NT2/D1 (cell line): Measurements from ENCODE around the gene ANKRD13D.

Source experiments
- DNase-seq: peaks from one replicate; pipeline ENCODE4 v3.0.0-alpha.2; 2011; ENCODE audit warnings: low read depth, low spot score
- H3K27me3 ChIP-seq: 2 replicates; pipeline ENCODE4 v1.6.0; 2011; ENCODE audit warnings: mild to moderate bottlenecking; ENCODE audit not compliant: insufficient read length, insufficient read depth
- H3K36me3 ChIP-seq: 2 replicates; pipeline ENCODE4 v1.6.1; 2011; ENCODE audit warnings: mild to moderate bottlenecking, low read length, mixed read lengths; ENCODE audit not compliant: insufficient read depth, insufficient read length
- H3K4me1 ChIP-seq: 2 replicates; pipeline ENCODE4 v1.5.1; 2011; ENCODE audit not compliant: insufficient read depth, insufficient read length
- H3K4me3 ChIP-seq: 2 replicates; pipeline ENCODE4 v1.5.1; 2011; ENCODE audit warnings: low read depth; ENCODE audit not compliant: insufficient read length
- H3K9ac ChIP-seq: 2 replicates; pipeline ENCODE4 v1.6.0; 2011; ENCODE audit warnings: low read depth; ENCODE audit not compliant: insufficient read length
- H3K9me3 ChIP-seq: 2 replicates; pipeline ENCODE4 v1.5.1; 2011; ENCODE audit warnings: mild to moderate bottlenecking, low read length; ENCODE audit not compliant: insufficient read depth
- SUZ12 ChIP-seq: IDR thresholded peaks from 2 replicates; pipeline ENCODE4 v1.6.1; 2011; ENCODE audit not compliant: insufficient read length, insufficient read depth; ENCODE audit errors: extremely low read depth
- YY1 ChIP-seq: IDR thresholded peaks from 2 replicates; pipeline ENCODE4 v1.6.1; 2011; ENCODE audit not compliant: insufficient read length, insufficient read depth
- ZNF274 ChIP-seq: IDR thresholded peaks from 2 replicates; pipeline ENCODE4 v1.6.1; 2011; ENCODE audit warnings: mild to moderate bottlenecking, low read depth, low read length

Gene ANKRD13D

GRCh38 chr11:67248653-67249052 is 40.5 kb upstream of the ANKRD13D start:
- peaks cover 97% of the 10 kb centered on the region for H3K36me3 ChIP-seq
- H3K4me1 ChIP-seq: no peaks in the 10 kb centered on the region
- no peaks in the 10 kb centered on the region for H3K27me3 ChIP-seq
- no peak for DNase-seq
- no peak overlapping the region for H3K9ac ChIP-seq
- H3K9me3 ChIP-seq: no peaks in the 10 kb centered on the region
- no peak for TF ChIP-seq SUZ12
- TF ChIP-seq YY1: no peak
- TF ChIP-seq ZNF274: no peak
- H3K4me3 ChIP-seq: no peak overlapping the region

DNA sequence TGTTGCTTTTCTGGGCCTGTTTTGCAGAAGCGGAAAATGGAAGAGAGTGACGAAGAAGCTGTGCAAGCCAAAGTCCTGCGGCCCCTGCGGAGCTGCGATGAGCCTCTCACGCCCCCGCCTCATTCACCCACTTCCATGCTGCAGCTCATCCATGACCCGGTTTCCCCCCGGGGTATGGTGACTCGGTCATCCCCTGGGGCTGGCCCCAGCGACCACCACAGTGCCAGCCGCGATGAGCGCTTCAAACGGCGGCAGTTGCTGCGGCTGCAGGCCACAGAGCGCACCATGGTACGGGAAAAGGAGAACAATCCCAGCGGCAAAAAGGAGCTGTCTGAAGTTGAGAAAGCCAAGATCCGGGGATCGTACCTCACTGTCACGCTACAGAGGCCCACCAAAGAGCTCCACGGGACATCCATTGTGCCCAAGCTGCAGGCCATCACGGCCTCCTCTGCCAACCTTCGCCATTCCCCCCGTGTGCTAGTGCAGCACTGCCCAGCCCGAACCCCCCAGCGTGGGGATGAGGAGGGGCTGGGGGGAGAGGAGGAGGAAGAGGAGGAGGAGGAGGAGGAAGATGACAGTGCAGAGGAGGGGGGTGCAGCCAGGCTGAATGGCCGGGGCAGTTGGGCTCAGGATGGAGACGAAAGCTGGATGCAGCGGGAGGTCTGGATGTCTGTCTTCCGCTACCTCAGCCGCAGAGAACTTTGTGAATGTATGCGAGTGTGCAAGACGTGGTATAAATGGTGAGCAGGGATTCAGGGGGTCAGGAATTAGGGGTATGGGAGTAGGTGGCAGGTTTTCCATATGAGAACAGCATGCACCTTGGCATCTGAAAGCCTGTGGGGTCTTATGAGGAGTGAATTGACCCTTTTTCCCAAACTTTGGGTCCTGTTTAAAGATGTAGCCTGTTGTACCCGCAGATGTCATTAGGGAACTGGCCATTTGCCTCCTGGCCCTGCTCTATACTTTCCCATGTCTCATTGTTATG is 38.8 kb upstream of the ANKRD13D start:
- Histone ChIP-seq H3K27me3 (no peaks in the 10 kb centered on the region), H3K4me3 (no peak overlapping the region), H3K9ac (no peak overlapping the region), H3K36me3 (peaks cover 99% of the 10 kb centered on the region), H3K9me3 (no peaks in the 10 kb centered on the region), H3K4me1 (no peaks in the 10 kb centered on the region)
- DNase-seq: no peak
- TF ChIP-seq ZNF274 (no peak), YY1 (no peak), SUZ12 (no peak)

GRCh38 chr11:67251841-67252240 is 37.3 kb upstream of the ANKRD13D start:
- Histone ChIP-seq H3K4me3 (no peak overlapping the region), H3K27me3 (no peaks in the 10 kb centered on the region), H3K4me1 (no peaks in the 10 kb centered on the region), H3K9me3 (no peaks in the 10 kb centered on the region), H3K36me3 (peaks cover 99% of the 10 kb centered on the region), H3K9ac (no peak overlapping the region)
- TF ChIP-seq SUZ12: no peak
- TF ChIP-seq ZNF274: no peak
- TF ChIP-seq YY1: no peak
- no peak for DNase-seq

- no peak for DNase-seq
- Histone ChIP-seq H3K27me3 (no peaks in the 10 kb centered on the region), H3K4me1 (no peaks in the 10 kb centered on the region), H3K9ac (no peak overlapping the region), H3K9me3 (no peaks in the 10 kb centered on the region), H3K36me3 (peaks cover 100% of the 10 kb centered on the region), H3K4me3 (no peak overlapping the region)
- TF ChIP-seq SUZ12 (no peak), YY1 (no peak), ZNF274 (no peak)
These were observed 36.3 kb upstream of the ANKRD13D start for GRCh38 chr11:67252831-67253239.

DNA sequence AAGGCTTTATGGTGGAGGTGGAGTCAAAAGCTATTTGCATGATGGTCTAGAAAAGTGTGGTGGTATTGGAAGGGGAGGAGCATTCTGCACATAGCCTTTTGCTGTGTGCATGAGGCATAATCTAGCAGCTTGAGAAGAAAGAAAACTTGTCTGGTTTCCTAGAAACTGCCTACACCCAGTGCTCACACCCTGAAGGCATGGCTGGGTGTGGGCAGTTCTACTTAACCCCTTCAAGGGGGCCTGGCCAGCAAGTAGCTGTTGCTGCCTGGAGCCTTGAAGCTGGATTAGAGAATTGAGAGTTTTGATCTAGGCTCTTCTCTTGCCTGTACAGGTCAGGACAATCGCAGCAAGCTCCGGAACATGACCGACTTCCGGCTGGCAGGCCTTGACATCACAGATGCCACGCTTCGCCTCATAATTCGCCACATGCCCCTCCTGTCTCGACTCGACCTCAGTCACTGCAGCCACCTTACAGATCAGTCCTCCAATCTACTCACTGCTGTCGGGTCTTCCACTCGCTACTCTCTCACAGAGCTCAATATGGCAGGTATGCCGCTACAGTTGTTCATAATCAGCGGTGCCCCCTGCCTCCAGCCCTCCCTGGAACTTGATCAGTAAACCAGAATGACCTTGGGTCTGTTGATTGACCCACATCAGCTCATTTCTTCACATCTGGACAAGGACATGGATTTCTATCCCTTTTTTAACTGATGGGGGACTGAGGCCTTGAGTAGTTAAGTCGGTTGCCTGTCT is 35.1 kb upstream of the ANKRD13D start:
- H3K9me3 ChIP-seq: no peaks in the 10 kb centered on the region
- no peak for DNase-seq
- TF ChIP-seq YY1: no peak
- TF ChIP-seq ZNF274: no peak
- TF ChIP-seq SUZ12: no peak
- no peak overlapping the region for H3K9ac ChIP-seq
- H3K27me3 ChIP-seq: no peaks in the 10 kb centered on the region
- no peaks in the 10 kb centered on the region for H3K4me1 ChIP-seq
- no peak overlapping the region for H3K4me3 ChIP-seq
- peaks cover 89% of the 10 kb centered on the region for H3K36me3 ChIP-seq

DNA sequence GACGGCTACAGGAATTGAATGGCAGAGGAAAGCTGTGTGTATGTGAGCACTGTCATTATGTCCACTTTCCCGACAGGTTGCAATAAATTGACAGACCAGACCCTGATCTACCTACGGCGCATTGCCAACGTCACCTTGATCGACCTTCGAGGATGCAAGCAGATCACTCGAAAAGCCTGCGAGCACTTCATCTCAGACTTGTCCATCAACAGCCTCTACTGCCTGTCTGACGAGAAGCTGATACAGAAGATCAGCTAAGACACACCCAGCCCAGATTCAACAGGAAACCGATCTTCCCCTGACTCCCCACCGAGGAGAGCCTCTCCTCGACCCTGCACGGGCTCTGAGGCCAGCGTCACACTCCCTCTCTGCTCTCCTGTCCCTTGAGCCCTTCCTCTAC is 34.3 kb upstream of the ANKRD13D start:
- H3K36me3 ChIP-seq: peaks cover 82% of the 10 kb centered on the region
- H3K9ac ChIP-seq: no peak overlapping the region
- H3K4me3 ChIP-seq: no peak overlapping the region
- no peak for DNase-seq
- no peak for TF ChIP-seq ZNF274
- TF ChIP-seq SUZ12: no peak
- no peak for TF ChIP-seq YY1
- H3K27me3 ChIP-seq: no peaks in the 10 kb centered on the region
- H3K4me1 ChIP-seq: no peaks in the 10 kb centered on the region
- H3K9me3 ChIP-seq: no peaks in the 10 kb centered on the region

DNA sequence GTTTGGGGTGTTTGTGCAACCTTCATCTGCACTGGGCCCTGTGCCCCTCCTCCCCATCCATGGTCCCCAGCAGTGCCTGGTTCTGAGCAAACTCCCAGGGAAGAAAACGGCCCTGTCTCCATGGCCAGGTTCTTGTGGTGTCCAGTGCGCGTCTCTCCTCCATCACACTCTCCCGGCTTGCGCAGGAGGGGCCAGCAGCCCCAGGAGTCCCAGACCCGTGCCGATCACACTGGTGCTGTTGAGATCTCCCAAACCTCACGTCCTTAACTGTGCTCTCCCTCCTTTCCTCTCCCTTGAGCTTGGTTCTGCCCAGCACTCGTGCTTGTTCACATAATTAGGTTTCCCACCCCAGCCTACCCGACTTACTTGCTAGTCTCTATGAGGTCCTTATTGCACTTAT is 33.8 kb upstream of the ANKRD13D start:
- Histone ChIP-seq H3K4me3 (no peak overlapping the region), H3K27me3 (no peaks in the 10 kb centered on the region), H3K9ac (no peak overlapping the region), H3K9me3 (no peaks in the 10 kb centered on the region), H3K36me3 (peaks cover 76% of the 10 kb centered on the region), H3K4me1 (no peaks in the 10 kb centered on the region)
- TF ChIP-seq YY1 (no peak), ZNF274 (no peak), SUZ12 (no peak)
- no peak for DNase-seq
